SK-N-MC (cell line): ENCODE data around the gene BICDL1.

Experiments
- EZH2 ChIP-seq: fragments of 200-600 bp; sonication (generic); IDR thresholded peaks from one replicate; pipeline ENCODE4 v1.6.1; 2017; ENCODE audit warnings: antibody characterized with exemption
- FOXP2 ChIP-seq: optimal IDR thresholded peaks from 2 replicates; pipeline ENCODE3; 2011; ENCODE audit warnings: mild to moderate bottlenecking, moderate library complexity; ENCODE audit not compliant: insufficient read depth; ENCODE audit errors: extremely low read length, control extremely low read depth
- POLR2AphosphoS5 ChIP-seq: IDR thresholded peaks from 2 replicates; pipeline ENCODE4 v1.6.1; 2012; ENCODE audit warnings: mild to moderate bottlenecking, low read depth, low read length, borderline replicate concordance

GRCh38 chr12:120062976-120063579, 74.0 kb downstream of the BICDL1 start:
- TF ChIP-seq POLR2AphosphoS5 (no peak), EZH2 (no peak), FOXP2 (no peak)
